Measurements from ENCODE around the gene PTK7.
"Not testable (repeated sequence)": the region's sequence is repeated elsewhere in the genome, so short reads cannot be mapped to it uniquely, and the experiment has no call there.

Gene PTK7

DNA sequence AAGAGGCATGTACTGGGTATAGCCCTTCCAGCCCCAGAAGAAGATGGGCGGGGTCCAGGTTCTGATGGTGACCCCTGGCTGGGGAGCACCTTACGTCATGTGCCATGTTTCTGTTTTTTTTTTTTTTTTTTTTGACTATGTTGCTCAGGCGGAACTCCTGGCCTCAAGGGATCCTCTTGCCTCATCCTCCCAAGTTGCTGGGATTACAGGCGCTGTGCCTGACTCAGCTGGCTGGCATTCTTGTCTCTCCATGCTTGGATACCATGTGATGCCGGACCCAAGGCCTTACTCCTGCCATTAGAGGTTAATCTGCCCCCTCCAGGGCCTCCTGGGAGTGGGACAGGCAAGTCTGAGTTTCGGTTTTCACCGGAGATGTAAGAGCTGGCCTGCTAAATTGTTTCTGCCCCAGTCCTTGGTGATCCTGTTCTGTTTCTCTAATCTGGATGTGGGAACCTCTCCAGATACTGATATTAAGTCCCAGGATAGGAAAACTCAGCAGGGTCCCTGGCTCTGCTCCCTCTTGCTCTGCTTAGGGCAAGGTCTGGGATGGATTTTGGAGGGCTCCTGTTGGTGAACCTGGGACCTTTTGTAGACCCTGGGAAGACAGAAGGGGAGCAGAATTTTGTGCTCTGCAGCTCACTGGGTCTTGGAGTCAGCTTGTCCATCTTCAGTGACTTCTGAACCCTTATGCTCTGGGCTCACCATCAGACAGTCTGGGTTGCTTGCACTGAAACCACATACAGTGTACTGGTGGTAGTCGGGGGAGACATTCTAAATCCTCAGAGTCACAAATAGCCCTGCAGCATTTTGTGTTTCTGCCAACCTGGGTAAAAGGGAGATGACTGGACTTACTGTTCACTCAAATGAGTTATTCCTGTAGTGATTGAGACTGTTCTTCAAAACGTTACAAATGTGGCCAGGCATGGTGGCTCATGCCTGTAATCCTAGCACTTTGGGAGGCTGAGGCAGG, 45.1 kb downstream of the PTK7 start:
- no peak for DNase-seq

- no peak for DNase-seq
These were observed 46.0 kb downstream of the PTK7 start for GRCh38 chr6:43122146-43122545.

GRCh38 chr6:43123461-43124314, 47.6 kb downstream of the PTK7 start:
- no peak for DNase-seq

- no peak for DNase-seq
These were observed 48.4 kb downstream of the PTK7 start for GRCh38 chr6:43124481-43124880.

GRCh38 chr6:43125119-43125518, 49.0 kb downstream of the PTK7 start:
- no peak for DNase-seq

DNA sequence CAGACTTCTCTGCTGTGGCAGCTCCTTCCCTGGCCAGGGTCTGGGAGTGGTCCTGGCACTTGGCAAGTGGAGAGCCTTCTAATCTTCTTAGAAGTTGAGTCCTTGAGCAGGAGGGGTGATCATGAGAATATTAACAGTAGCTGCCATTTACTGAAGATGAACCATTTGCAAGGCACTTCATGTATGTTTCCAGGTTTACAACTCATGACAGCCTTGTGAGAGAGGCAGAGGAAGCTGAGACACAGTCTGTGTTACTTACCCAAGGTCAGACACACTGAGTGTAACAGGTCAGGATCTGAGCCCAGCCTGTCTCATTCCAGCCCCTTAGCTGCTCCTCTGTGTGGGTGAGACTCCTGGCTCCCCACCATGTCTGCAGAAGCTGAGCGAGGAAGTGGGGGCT, 49.4 kb downstream of the PTK7 start:
- DNase-seq, result no peak

DNA sequence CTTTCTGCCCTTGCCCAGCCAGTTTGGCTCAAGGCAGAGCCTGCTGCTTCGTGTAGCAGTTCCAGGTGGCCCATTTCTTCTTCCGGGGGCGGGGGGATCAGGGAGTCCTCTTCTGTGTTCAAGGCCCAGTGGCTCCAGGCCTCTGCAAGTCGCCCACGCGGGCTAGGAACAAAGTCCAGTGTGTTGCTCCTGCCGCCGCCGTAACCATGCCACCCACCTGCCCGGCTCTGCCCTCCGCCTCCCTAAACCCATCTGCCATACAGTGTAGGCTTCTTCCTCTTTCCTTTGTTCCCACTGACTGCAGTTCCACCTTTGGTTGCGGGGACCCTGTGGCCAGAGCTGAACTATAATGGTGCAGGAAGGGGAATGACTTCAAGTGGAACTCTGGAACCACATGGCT, 51.1 kb downstream of the PTK7 start:
- DNase-seq, result no peak

DNA sequence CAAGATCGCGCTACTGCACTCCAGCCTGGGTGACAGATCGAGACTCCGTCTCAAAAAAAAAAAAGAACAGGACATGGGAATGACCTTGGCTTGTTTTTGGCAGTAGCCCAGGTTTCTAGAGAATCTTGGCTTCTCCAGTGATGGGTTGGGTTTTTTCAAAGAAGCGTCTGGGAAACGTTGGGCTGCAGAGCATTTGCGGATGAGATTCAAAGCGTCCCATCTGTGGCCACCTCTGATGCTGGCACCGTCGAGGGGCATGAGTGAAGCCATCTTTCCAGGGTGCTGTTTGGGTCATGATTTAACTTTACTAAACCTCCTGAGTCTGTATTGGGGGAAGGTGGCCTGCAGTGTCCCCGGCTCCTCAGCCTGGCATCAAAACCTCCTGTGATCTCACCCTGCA, 51.8 kb downstream of the PTK7 start:
- no peak for DNase-seq

- DNase-seq, result no peak
These were observed 52.8 kb downstream of the PTK7 start for GRCh38 chr6:43128926-43129325.

- peak; percentile 18 for DNase-seq
These were observed 53.5 kb downstream of the PTK7 start for GRCh38 chr6:43129434-43130194.

GRCh38 chr6:43130429-43130828, 54.3 kb downstream of the PTK7 start:
- no peak for DNase-seq

DNA sequence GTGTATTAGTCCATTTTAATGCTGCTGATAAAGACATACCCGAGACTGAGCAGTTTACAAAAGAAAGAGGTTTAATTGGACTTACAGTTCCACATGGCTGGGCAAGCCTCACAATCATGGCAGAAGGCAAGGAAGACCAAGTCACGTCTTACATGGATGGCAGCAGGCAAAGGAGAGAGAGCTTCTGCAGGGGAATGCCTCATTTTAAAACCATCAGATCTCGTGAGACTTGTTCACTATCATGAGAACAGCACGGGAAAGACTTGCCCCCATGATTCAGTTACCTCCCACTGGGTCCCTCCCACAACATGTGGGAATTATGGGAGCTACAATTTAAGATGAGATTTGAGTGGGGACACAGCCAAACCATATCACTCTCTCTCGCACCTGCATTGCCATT, 55.3 kb downstream of the PTK7 start:
- not testable (repeated sequence) for DNase-seq

- no peak for DNase-seq
These were observed 62.2 kb downstream of the PTK7 start for GRCh38 chr6:43138267-43138666.

- DNase-seq, result not testable (repeated sequence)
These were observed 63.9 kb downstream of the PTK7 start for GRCh38 chr6:43139973-43140372.

DNA sequence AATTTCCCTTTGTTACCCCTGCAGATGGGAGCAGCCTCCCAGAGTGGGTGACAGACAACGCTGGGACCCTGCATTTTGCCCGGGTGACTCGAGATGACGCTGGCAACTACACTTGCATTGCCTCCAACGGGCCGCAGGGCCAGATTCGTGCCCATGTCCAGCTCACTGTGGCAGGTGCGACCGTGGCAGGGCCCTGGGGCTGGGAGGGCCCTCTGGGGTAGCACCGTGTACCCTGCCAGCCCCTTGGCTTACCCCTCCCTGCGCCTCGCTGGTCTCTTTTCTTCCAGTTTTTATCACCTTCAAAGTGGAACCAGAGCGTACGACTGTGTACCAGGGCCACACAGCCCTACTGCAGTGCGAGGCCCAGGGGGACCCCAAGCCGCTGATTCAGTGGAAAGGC, 65.5 kb downstream of the PTK7 start:
- DNase-seq, result no peak

DNA sequence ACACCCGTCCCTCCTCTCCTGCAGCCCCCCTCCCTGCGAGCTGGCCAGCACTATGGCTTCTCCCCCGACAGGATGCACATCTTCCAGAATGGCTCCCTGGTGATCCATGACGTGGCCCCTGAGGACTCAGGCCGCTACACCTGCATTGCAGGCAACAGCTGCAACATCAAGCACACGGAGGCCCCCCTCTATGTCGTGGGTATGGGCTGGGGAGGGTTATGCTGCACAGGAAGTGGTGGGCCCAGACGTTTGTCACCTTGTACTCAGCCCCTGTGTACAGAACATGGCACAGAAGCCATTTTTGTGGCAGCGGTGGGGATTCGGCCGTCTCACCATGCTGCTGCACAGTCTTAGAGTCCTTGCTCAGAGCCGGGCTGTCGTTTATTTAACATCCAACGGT, 66.0 kb downstream of the PTK7 start:
- DNase-seq, result no peak

DNA sequence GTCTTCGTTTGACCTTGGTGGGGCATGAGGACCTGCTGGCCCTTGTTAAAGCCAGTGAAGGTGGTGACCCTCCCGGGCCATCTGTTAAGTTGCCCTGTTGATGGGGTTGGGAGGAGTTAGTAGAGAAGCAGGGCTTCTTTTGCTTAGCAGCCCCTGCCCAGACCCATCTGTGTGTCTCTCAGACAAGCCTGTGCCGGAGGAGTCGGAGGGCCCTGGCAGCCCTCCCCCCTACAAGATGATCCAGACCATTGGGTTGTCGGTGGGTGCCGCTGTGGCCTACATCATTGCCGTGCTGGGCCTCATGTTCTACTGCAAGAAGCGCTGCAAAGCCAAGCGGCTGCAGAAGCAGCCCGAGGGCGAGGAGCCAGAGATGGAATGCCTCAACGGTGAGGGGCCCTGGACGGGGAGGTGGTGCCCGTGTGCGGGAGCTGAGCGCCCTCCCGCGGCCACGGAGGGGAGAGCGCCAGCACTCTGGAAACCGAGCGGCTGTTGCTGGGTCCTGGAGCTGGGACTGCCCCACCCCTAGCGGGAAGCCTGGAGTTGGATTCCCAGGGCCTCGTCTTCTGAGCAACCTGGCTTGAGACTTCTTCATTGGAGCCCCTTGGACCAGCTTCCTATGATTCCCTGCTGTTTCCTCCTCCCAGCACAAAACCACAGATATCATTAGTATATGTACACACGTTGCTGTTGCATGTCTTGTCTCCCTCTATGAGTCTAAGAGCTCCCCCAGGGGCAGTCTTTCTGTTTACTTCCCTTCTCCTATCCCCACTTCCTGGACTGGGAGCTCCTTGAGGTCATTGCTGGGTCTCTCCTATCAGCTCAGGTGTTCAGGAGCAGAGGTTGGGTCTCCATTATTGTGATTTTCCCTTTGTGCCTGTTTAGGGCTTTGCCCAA, 67.4 kb downstream of the PTK7 start:
- peak; percentile 81 for DNase-seq

- no peak for DNase-seq
These were observed 68.8 kb downstream of the PTK7 start for GRCh38 chr6:43144879-43145278.

- DNase-seq, result no peak
These were observed 70.1 kb downstream of the PTK7 start for GRCh38 chr6:43146261-43146660.

DNA sequence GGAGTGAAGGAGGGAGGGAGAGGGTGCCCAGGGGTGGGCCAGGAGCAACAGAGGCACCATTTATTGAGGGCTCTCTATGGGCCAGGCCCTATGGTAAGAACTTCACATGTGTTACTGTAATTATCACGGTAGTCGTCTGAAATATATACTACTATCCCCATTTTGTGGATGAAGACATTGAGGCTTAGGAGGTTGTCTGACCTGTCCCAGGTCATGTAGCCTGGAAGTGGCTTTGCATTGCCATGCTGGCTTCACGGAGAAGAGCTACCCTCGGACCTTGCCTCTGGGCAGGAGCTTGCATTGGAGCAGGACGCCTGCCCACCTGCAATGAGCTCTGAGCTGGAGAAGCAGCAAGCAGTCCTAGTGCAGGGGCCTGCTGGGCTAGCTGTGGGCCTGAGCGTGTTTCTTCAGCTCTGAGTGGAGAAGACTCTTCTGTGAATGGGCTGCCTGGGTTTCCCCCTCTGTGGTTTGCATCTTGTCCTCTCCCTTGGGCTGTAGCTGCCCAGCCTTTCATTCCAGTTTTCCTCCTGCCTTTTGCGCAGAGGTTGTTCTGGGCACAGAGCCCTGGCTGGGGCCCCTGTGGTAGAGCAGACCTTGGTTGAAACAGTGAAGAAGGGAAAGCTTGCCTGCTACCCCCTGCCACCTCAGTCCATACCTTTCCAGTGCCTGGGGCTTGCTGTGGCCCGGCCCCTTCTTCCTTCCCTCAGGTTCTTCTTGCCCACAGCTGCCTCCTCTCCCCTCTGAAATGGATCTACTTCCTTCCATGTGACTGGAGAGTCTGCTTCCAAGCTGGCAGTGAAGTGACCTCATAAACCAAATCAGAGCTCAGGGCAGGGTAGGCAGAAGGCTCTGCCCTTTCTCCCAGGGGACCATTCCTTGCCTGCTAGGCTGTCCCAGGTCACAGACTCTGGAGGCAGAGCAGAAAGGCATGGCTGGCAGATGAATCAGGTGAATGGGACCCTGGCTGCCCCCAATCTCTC, 70.9 kb downstream of the PTK7 start:
- no peak for DNase-seq

All from activated CD4-positive, alpha-beta T cell treated with anti-CD3 and anti-CD28 coated beads, Interleukin-2, Interleukin-6, amounts not matched to agents 100 ng/mL and 50 ng/mL, durations not matched to agents 16 hours and 8 hours (primary cell).